Skeletal muscle cell (primary cell): ENCODE data around the gene ARL10.
"Not testable (repeated sequence)": the region's sequence is repeated elsewhere in the genome, so short reads cannot be mapped to it uniquely, and the experiment has no call there.

Experiments used
- DNase-seq: peaks from one replicate; pipeline ENCODE4 v3.0.0-alpha.2; 2010; ENCODE audit warnings: low read depth
- H3K4me3 ChIP-seq: 2 replicates; pipeline ENCODE4 v1.5.1; 2011; ENCODE audit warnings: low read depth, mild to moderate bottlenecking, control low read depth, low read length, moderate library complexity

The ARL10 gene

GRCh38 chr5:176407456-176408251, 42.4 kb downstream of the ARL10 start:
- DNase-seq = no peak
- no peak overlapping the region for H3K4me3 ChIP-seq

GRCh38 chr5:176408252-176408573, 42.9 kb downstream of the ARL10 start:
- DNase-seq, H3K4me3 ChIP-seq: not testable (repeated sequence)

- no peak for DNase-seq
Observed at GRCh38 chr5:176408590-176408989, 43.3 kb downstream of the ARL10 start.

GRCh38 chr5:176409765-176410164, 44.5 kb downstream of the ARL10 start:
- no peak for DNase-seq
- H3K4me3 ChIP-seq = no peak overlapping the region

More at GRCh38 chr5:176408590-176408989, 43.3 kb downstream of the ARL10 start:
- no peak overlapping the region for H3K4me3 ChIP-seq

GRCh38 chr5:176410486-176411180, 45.3 kb downstream of the ARL10 start:
- H3K4me3 ChIP-seq = no peak overlapping the region
- DNase-seq = no peak

GRCh38 chr5:176412517-176413254, 47.4 kb downstream of the ARL10 start:
- H3K4me3 ChIP-seq = no peak overlapping the region
- DNase-seq = no peak

GRCh38 chr5:176413255-176413565, 47.9 kb downstream of the ARL10 start:
- no peak for DNase-seq
- H3K4me3 ChIP-seq = no peak overlapping the region

DNA sequence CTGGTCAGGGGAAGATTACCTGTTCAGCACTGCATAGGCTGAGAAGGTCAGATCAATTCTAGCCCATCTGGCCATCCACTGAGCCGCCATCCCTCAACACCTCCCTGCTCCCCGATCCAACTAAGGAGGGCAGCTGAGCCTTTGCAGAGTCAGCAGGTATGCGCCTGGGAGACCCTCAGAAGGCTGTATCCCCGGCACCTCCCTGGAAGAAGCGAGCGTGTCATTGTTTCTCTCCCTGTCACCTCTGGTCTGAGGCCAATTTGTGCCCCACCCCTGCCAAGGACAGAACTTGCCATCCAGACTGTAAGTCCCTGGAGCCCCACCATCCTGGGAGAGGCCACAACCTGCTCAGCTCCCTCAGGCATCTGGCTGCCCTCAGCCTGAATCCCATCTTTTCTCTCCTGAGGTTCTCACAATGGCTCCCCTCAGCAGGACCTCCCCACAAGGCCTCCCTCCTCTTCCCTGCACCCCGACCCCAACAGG, 48.5 kb downstream of the ARL10 start:
- DNase-seq = no peak
- H3K4me3 ChIP-seq = no peak overlapping the region

GRCh38 chr5:176414704-176415103, 49.4 kb downstream of the ARL10 start:
- no peak for DNase-seq
- no peak overlapping the region for H3K4me3 ChIP-seq

DNA sequence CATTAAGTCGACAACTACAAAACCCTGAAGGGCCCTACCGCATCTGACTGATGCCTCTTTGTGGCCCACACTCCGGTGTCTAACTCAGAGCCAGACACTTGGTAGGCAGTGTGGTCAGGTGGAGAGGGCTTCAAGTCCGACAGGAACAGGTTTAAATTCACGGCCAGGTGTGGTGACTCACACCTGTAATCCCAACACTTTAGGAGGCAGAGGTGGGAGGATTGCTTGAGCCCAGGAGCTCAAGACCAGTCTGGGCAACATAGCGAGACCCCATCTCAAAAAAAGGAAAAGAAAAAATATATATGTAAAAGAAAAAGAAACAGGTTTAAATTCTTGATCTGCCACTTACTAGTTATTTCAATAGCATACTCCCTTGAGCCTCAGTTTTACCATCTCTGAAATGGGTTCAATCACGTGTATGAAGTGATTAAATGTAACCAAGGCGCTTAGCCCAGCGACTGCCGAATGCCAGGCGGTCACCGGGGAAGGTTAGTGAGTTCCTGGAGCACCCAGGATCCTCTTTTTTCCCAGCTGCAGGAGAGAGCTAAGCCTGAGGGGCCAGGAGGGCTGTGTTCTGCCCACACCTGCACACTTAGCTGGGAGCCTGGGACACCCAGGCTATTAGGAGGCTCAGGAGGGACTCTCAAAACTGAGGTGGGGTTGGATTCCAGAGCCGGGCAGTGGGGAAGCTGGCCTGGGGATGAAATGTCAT, 50.1 kb downstream of the ARL10 start:
- peak overlapping the region; percentile 77 for H3K4me3 ChIP-seq
- DNase-seq = no peak

DNA sequence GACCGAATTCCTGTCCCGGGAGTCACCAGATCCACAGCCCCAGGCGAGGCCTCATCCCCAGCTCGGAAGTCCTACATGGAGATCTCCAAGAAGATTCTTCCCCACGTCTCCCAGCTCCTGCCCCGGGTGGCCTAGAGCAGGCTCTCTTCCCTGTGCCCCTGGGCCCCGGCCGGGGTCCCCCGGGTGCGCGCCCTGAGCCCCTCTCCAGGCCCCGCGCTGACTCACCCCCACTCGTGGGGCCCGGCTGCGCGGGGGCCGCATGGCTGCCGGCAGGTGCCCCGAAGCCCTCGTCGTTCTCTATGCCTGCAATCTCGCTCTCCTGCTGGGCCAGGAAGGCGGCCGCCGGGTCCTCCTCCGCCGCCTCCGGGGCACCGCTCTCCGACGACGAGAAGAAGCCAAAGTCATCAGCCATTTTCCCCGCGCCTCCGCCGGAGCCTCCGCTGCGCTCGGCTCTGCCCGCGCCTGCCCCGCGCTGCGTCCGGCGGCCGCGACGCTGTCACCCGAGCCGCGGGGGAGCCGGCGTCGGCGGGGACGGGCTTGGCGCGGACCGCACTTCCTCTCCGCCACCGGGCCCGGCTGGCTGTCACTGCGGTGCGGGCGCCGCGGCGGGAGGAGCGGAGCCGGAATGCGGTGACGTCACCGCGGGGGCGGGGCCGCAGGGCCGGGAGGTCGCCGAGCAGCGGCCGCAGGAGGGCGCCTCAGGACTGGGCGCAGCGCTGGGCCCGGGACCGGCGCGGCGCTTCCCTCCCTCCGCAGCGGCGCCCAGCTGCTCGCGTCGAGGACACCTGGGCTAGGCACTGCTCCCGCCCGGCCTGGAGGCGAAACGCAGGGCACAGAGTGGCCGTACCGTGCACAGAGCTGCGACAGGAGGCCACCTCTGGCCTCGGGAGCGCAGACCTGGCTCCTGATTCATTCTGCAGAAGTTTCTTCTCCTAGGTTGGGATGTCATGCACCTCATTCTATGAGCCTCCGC, 51.0 kb downstream of the ARL10 start, which contains the start of gene CLTB:
Gene CLTB, minus strand, starts transcription at position 588 of the 973 bp plus-strand sequence. Its CDS starts 176 bp downstream, at position 412.
- DNase-seq = peak; percentile 34
- peak within 1 kb of the TSS; percentile 77 for H3K4me3 ChIP-seq

- H3K4me3 ChIP-seq = peak overlapping the region; percentile 77
- no peak for DNase-seq
Observed at GRCh38 chr5:176416965-176417364, 51.7 kb downstream of the ARL10 start.

DNA sequence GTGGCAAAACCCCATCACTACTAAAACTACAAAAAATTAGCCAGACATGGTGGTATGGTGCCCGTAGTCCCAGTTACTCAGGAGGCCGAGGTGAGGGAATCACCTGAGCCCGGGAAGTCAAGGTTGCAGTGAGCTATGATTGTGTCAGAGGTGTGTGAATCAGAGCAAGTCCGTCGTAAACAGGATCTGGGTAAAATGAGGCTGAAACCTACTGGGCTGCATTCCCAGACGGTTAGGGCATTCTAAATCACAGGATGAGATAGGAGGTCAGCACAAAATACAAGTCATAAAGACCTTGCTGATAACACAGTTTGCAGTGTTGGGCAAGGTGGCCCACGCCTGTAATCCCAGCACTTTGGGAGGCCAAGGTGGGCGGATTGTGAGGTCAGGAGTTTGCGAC, 53.0 kb downstream of the ARL10 start:
- H3K4me3 ChIP-seq = no peak overlapping the region
- no peak for DNase-seq

DNA sequence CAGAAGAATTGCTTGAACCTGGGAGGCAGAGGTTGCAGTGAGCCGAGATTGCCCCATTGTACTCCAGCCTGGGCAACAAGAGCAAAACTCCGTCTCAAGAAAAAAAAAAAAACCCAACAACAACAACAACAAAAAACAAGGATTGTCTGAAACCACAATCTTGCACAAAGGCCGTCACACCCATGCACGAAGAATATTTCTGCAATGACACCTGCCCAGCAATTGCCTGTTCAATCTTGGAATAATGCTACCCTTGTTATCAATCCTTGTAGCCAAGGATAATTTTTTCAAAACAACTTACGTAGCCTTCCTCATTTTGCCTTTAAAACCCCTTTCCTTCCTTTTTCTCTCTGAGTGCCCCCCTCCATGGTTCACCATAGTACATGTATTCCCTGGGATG, 54.8 kb downstream of the ARL10 start:
- no peak for DNase-seq
- H3K4me3 ChIP-seq = no peak overlapping the region

GRCh38 chr5:176420972-176421544, 55.8 kb downstream of the ARL10 start:
- H3K4me3 ChIP-seq = no peak overlapping the region
- no peak for DNase-seq

DNA sequence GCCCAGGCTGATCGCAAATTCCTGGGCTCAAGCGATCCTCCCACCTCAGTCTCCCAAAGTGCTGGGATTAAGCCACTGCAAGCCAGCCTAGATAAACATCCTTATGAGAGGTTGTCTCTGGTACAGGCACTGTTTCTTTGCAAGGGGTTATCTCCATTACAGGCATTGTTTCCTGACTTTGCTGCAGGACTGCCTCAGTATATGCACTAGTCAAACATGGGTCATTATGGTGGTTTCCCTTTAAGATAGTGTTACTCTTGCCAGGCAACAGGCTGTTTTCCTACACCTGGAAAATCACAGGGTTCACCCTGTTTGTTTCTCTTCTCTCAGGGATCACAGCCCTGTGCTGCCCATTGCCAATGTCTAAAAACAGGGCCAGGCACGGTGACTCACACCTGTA, 58.9 kb downstream of the ARL10 start:
- no peak for DNase-seq
- H3K4me3 ChIP-seq = no peak overlapping the region

DNA sequence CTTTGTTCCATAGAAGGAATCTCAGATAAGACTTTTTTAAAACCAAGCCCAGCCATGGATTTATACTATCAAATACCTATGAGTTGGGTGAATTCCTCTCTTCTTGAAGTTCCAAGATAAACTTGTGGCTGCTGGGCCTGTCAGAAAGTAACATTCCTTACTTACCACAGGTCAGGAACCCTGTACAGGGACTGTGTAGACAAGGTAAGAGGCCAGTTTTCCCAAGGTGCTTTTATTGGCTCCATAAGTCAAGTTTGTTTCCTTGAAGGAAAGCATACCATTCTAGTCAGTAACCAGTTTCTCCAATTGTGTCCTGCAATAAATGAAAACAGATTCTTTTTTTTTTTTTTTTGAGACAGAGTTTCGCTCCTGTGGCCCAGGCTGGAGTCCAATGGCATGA, 59.9 kb downstream of the ARL10 start:
- DNase-seq = no peak
- H3K4me3 ChIP-seq = no peak overlapping the region

DNA sequence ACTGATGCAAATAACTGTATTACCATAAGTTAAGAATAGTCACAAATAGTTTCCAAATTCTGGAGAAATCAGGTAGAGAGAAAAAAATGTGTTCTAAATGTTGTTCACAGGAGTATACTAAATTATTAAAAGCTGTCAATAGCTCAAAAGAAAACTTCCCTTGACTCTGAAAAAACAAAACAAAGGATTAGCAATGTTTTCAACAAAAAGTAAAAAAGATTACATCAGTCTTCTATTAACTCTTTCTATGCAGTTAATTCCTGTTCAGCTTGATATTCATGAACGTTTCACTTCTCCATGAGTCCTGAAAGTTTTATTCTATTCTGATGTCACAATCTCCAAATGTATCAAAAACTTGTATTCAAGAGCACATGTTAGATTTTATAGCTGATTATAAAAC, 60.5 kb downstream of the ARL10 start:
- DNase-seq = no peak

More for the DNA sequence above, 60.5 kb downstream of the ARL10 start:
- no peak overlapping the region for H3K4me3 ChIP-seq
